IPS-18c (cell line): ENCODE measurements around the gene MDFIC2.

Experiments
- H3K4me3 ChIP-seq: 2 replicates; pipeline ENCODE4 v1.7.0; 2013; ENCODE audit warnings: low read depth, mild to moderate bottlenecking, low read length, moderate library complexity; ENCODE audit not compliant: insufficient read depth
- H3K9me3 ChIP-seq: one replicate; pipeline ENCODE4 v1.6.1; 2013; ENCODE audit warnings: mild to moderate bottlenecking, low read length, moderate library complexity; ENCODE audit not compliant: control insufficient read depth, insufficient read depth

Gene MDFIC2

GRCh38 chr3:70276901-70277300 lies 35.5 kb downstream of the MDFIC2 start:
- no peak overlapping the region for H3K4me3 ChIP-seq
- no peaks in the 10 kb centered on the region for H3K9me3 ChIP-seq

- Histone ChIP-seq H3K4me3 (no peak overlapping the region), H3K9me3 (no peaks in the 10 kb centered on the region)
These were observed 38.9 kb downstream of the MDFIC2 start for GRCh38 chr3:70273492-70273891.

- H3K9me3 ChIP-seq, result no peaks in the 10 kb centered on the region
- no peak overlapping the region for H3K4me3 ChIP-seq
These were observed 39.6 kb downstream of the MDFIC2 start for GRCh38 chr3:70272798-70273197.

GRCh38 chr3:70264122-70264780 lies 48.2 kb downstream of the MDFIC2 start:
- no peaks in the 10 kb centered on the region for H3K9me3 ChIP-seq
- no peak overlapping the region for H3K4me3 ChIP-seq

- no peaks in the 10 kb centered on the region for H3K9me3 ChIP-seq
- H3K4me3 ChIP-seq, result no peak overlapping the region
These were observed 51.2 kb downstream of the MDFIC2 start for GRCh38 chr3:70261283-70261682.

- Histone ChIP-seq H3K9me3 (no peaks in the 10 kb centered on the region), H3K4me3 (no peak overlapping the region)
These were observed 55.9 kb downstream of the MDFIC2 start for GRCh38 chr3:70256566-70256965.

- Histone ChIP-seq H3K9me3 (no peaks in the 10 kb centered on the region), H3K4me3 (no peak overlapping the region)
These were observed 61.9 kb downstream of the MDFIC2 start for GRCh38 chr3:70250492-70250891.

- no peak overlapping the region for H3K4me3 ChIP-seq
These were observed 62.8 kb downstream of the MDFIC2 start for GRCh38 chr3:70249509-70250160.

GRCh38 chr3:70248856-70249255 lies 63.6 kb downstream of the MDFIC2 start:
- Histone ChIP-seq H3K4me3 (no peak overlapping the region), H3K9me3 (no peaks in the 10 kb centered on the region)

More at GRCh38 chr3:70249509-70250160, 62.8 kb downstream of the MDFIC2 start:
- no peaks in the 10 kb centered on the region for H3K9me3 ChIP-seq

- no peak overlapping the region for H3K4me3 ChIP-seq
- no peaks in the 10 kb centered on the region for H3K9me3 ChIP-seq
These were observed 64.5 kb downstream of the MDFIC2 start for GRCh38 chr3:70247955-70248354.

GRCh38 chr3:70245746-70246525 lies 66.5 kb downstream of the MDFIC2 start:
- H3K4me3 ChIP-seq, result no peak overlapping the region
- no peaks in the 10 kb centered on the region for H3K9me3 ChIP-seq

- Histone ChIP-seq H3K4me3 (no peak overlapping the region), H3K9me3 (no peaks in the 10 kb centered on the region)
These were observed 68.0 kb downstream of the MDFIC2 start for GRCh38 chr3:70244422-70244821.

GRCh38 chr3:70242297-70242882 lies 70.0 kb downstream of the MDFIC2 start:
- H3K4me3 ChIP-seq, result no peak overlapping the region
- no peaks in the 10 kb centered on the region for H3K9me3 ChIP-seq

- Histone ChIP-seq H3K4me3 (no peak overlapping the region), H3K9me3 (no peaks in the 10 kb centered on the region)
These were observed 78.6 kb downstream of the MDFIC2 start for GRCh38 chr3:70233812-70234211.

- Histone ChIP-seq H3K4me3 (no peak overlapping the region), H3K9me3 (no peaks in the 10 kb centered on the region)
These were observed 79.3 kb downstream of the MDFIC2 start for GRCh38 chr3:70233112-70233511.

GRCh38 chr3:70231266-70231701 lies 81.2 kb downstream of the MDFIC2 start:
- Histone ChIP-seq H3K4me3 (no peak overlapping the region), H3K9me3 (no peaks in the 10 kb centered on the region)

GRCh38 chr3:70227437-70227836 lies 85.0 kb downstream of the MDFIC2 start:
- H3K4me3 ChIP-seq, result no peak overlapping the region
- no peaks in the 10 kb centered on the region for H3K9me3 ChIP-seq

- no peak overlapping the region for H3K4me3 ChIP-seq
These were observed 87.3 kb downstream of the MDFIC2 start for GRCh38 chr3:70225146-70225545.

More at GRCh38 chr3:70225146-70225545, 87.3 kb downstream of the MDFIC2 start:
- H3K9me3 ChIP-seq, result no peaks in the 10 kb centered on the region
